ENCODE results near the gene CDH3.

Gene CDH3

DNA sequence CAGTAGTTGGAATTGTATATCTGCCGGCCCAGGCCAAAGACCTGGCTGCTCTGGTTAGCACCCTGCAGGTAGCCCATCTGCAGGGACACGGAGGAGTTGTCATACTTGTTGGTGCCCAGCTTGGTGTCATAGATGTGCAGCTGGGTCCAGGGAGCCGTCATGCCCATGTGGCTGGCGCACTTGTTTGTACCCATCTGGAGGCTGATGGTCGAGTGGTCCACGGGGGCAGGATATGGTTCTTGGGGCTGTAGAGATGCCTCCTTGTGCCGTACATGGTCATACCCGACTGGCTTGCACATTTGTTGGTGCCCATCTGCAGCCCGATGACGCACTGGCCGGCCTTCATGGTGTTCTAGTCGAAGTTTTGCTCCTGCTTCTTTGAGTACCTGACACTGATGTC is 6.0 kb downstream of the CDH3 start:
- H3K27me3 ChIP-seq (ENCODE audit: insufficient read depth, low read length): peaks cover 34% of the 10 kb centered on the region
- no peaks in the 10 kb centered on the region for H3K79me2 ChIP-seq (ENCODE audit: control insufficient read depth, insufficient read depth, low read length, unreplicated experiment)
- no peaks in the 10 kb centered on the region for H3K36me3 ChIP-seq (ENCODE audit: insufficient read depth, low read length)
- no peak overlapping the region for H3K27ac ChIP-seq (ENCODE audit: low read depth, low read length)
- no peak overlapping the region for H3K4me3 ChIP-seq (ENCODE audit: low read depth, low read length)
- H3K4me1 ChIP-seq (ENCODE audit: control insufficient read depth, insufficient read depth, low read length, unreplicated experiment): no peaks in the 10 kb centered on the region
- no peak overlapping the region for H2AFZ ChIP-seq (ENCODE audit: low read length, unreplicated experiment)

DNA sequence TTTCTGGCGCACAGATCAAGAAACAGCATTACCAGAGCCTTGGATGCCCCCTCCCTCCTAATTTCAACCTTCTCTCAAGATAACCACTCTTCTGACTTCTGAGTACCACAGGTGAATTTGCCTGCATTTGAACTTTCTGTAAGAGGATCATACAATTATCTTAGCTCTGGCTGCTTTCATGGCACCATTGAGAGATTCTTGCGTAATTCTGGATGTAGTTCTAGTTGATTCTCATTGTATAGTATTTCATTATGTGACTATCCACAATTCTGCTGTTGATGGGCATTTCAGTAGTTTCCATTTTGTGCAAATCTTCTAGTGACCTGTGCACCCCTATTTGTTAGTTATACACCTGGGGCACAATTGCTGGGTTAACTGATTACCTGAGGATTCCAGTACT is 7.5 kb downstream of the CDH3 start:
- Histone ChIP-seq H3K27ac (ENCODE audit: low read depth, low read length) (no peak overlapping the region), H3K4me3 (ENCODE audit: low read depth, low read length) (no peak overlapping the region), H3K27me3 (ENCODE audit: insufficient read depth, low read length) (peaks cover 19% of the 10 kb centered on the region), H2AFZ (ENCODE audit: low read length, unreplicated experiment) (no peak overlapping the region), H3K4me1 (ENCODE audit: control insufficient read depth, insufficient read depth, low read length, unreplicated experiment) (no peaks in the 10 kb centered on the region), H3K36me3 (ENCODE audit: insufficient read depth, low read length) (no peaks in the 10 kb centered on the region), H3K79me2 (ENCODE audit: control insufficient read depth, insufficient read depth, low read length, unreplicated experiment) (no peaks in the 10 kb centered on the region)

DNA sequence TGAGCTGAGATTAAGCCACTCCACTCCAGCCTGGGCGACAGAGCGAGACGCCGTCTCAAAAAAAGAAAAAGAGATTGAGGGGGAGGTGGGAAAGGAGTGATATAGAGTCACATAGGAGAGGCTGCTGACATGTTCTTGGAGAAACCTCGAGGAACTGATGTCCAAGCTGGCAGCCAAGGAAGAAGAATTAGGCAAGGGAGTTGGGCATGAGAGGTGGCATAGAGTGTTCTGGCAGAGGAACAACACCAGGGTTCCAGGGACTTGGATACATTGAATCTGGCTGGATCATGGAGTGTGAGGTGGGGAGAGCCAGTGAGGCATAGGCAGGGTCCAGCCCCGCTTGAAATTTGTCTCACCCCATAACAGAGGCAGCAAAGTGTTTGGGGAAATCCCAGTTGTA is 10.7 kb downstream of the CDH3 start:
- Histone ChIP-seq H3K27ac (ENCODE audit: low read depth, low read length) (no peak overlapping the region), H3K4me1 (ENCODE audit: control insufficient read depth, insufficient read depth, low read length, unreplicated experiment) (peaks cover 16% of the 10 kb centered on the region), H3K79me2 (ENCODE audit: control insufficient read depth, insufficient read depth, low read length, unreplicated experiment) (no peaks in the 10 kb centered on the region), H3K36me3 (ENCODE audit: insufficient read depth, low read length) (no peaks in the 10 kb centered on the region), H3K27me3 (ENCODE audit: insufficient read depth, low read length) (no peaks in the 10 kb centered on the region; the same call in 1 of the 2 replicates), H3K4me3 (ENCODE audit: low read depth, low read length) (no peak overlapping the region), H2AFZ (ENCODE audit: low read length, unreplicated experiment) (no peak overlapping the region)

DNA sequence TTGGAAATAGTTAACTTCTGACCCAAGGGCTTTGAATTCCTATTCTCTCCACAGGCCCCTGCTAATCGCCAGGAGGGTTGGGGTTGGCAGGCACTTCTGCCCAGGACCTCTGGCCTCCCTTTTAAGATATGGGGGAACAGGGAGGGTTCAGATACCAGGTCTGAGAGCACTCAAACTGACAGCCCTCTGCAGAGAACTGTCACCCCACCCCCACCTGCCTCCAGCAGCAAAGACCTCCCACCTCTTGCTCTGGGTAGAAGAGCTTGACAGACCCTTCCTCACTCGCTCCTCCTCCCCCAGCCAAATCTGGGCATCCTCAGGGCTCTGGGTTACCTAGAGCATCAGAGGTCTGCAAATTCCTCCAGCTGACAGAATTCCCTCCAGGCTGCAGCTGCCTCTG is 11.6 kb downstream of the CDH3 start:
- H3K4me3 ChIP-seq (ENCODE audit: low read depth, low read length): no peak overlapping the region
- no peaks in the 10 kb centered on the region; the same call in 1 of the 2 replicates for H3K27me3 ChIP-seq (ENCODE audit: insufficient read depth, low read length)
- peaks cover 16% of the 10 kb centered on the region for H3K4me1 ChIP-seq (ENCODE audit: control insufficient read depth, insufficient read depth, low read length, unreplicated experiment)
- H2AFZ ChIP-seq (ENCODE audit: low read length, unreplicated experiment): no peak overlapping the region
- H3K79me2 ChIP-seq (ENCODE audit: control insufficient read depth, insufficient read depth, low read length, unreplicated experiment): no peaks in the 10 kb centered on the region
- no peak overlapping the region for H3K27ac ChIP-seq (ENCODE audit: low read depth, low read length)
- no peaks in the 10 kb centered on the region for H3K36me3 ChIP-seq (ENCODE audit: insufficient read depth, low read length)

DNA sequence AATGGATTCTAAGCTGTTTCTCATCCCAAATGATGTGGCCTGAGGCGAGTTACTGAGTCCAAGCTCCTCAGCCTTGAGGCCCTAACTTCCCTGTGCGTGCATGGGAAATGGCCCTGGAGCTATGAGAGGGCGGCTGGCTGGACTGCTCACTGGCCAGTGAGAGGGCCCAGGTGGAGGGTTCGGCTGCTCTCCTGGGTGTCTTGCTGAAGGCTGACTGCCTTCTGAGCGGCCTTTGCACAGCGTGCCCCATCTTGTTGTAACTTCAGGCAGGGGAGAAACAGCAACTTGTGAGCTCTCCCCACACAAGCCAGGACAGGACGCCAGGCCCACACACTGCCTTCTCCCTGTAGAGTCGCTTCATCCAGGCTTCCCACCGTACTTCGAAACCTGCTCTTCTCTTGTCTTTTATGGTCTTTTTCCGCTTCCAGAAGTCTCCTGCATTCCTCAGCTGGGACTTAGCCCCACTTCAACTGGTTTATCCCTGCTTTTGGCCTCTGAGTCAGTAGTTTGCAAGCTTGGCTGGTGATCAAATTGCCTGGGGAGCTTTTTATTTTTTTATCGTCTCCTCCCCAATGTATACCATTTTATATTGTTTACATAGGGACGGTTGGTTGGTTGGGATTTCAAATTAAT is 13.3 kb downstream of the CDH3 start:
- no peak overlapping the region for H3K4me3 ChIP-seq (ENCODE audit: low read depth, low read length)
- H3K27me3 ChIP-seq (ENCODE audit: insufficient read depth, low read length): no peaks in the 10 kb centered on the region
- H2AFZ ChIP-seq (ENCODE audit: low read length, unreplicated experiment): peak overlapping the region; percentile 2
- H3K4me1 ChIP-seq (ENCODE audit: control insufficient read depth, insufficient read depth, low read length, unreplicated experiment): peaks cover 16% of the 10 kb centered on the region
- H3K27ac ChIP-seq (ENCODE audit: low read depth, low read length): no peak overlapping the region
- no peaks in the 10 kb centered on the region for H3K79me2 ChIP-seq (ENCODE audit: control insufficient read depth, insufficient read depth, low read length, unreplicated experiment)
- no peaks in the 10 kb centered on the region for H3K36me3 ChIP-seq (ENCODE audit: insufficient read depth, low read length)

DNA sequence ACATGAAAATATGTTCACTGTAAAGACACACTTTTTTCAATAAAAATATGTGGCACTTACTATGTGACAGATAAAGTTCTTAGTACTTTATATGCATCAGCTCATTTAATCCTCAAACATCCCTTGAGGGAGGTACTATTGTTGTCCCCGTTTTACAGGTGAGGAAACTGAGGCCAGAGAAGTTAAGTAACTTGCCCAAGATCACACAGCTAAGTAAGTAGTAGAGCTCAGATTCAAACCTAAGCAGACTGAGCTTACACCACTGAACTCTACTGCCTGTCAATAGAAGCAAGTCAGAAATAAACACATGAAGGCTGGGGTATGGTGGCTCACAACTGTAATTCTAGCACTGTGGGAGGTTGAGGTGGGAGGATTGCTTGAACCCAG is 13.9 kb downstream of the CDH3 start:
- Histone ChIP-seq H3K79me2 (ENCODE audit: control insufficient read depth, insufficient read depth, low read length, unreplicated experiment) (no peaks in the 10 kb centered on the region), H3K36me3 (ENCODE audit: insufficient read depth, low read length) (no peaks in the 10 kb centered on the region), H3K27ac (ENCODE audit: low read depth, low read length) (no peak overlapping the region), H3K4me3 (ENCODE audit: low read depth, low read length) (no peak overlapping the region), H2AFZ (ENCODE audit: low read length, unreplicated experiment) (no peak overlapping the region), H3K4me1 (ENCODE audit: control insufficient read depth, insufficient read depth, low read length, unreplicated experiment) (peaks cover 18% of the 10 kb centered on the region), H3K27me3 (ENCODE audit: insufficient read depth, low read length) (no peaks in the 10 kb centered on the region)

DNA sequence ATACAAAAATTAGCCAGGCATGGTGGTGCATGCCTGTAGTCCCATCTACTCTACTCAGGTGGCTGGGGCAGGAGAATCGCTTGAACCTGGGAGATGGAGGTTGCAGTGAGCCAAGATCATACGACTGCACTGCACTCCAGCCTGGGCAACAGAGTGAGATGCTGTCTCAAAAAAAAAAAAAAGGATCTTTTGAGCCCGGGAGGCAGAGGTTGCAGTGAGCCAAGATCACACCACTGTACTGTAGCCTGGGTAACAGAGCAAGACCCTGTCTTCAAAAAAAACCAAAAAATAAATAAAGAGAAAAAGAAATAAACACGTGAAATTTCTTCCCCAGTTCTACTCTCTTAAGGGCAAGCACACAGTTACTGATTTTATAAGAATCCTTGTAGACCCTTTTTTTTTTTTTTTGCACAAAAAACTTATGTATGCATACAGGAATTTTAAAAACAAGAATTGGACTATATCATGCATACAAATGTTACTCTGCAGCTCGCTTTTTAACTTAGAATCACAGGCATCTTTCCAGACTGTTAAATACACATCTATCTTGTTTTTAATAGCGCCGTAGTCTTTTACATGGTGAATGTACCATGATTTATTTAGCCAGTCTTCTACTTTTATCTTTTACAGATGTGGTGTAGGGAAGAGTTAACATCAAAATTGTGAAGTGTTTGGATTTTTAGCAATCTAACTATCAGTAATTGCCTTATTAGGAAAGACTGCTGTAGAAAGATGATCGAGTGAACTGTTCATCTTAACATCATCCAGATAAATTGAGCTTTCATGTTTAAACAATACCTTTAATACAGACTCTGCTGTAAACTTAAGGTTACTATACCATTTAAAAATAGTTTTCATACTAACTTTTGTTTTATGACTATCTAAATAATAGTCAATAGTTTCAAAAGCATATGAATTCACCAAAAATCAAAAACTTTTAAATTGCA is 14.6 kb downstream of the CDH3 start:
- Histone ChIP-seq H3K4me1 (ENCODE audit: control insufficient read depth, insufficient read depth, low read length, unreplicated experiment) (peaks cover 23% of the 10 kb centered on the region), H3K27ac (ENCODE audit: low read depth, low read length) (no peak overlapping the region; the same call in 1 of the 2 replicates), H3K27me3 (ENCODE audit: insufficient read depth, low read length) (no peaks in the 10 kb centered on the region), H3K79me2 (ENCODE audit: control insufficient read depth, insufficient read depth, low read length, unreplicated experiment) (no peaks in the 10 kb centered on the region), H3K36me3 (ENCODE audit: insufficient read depth, low read length) (no peaks in the 10 kb centered on the region), H3K4me3 (ENCODE audit: low read depth, low read length) (0 out of 2 replicates have a peak overlapping the region, but pooled peaks have one; percentile 11), H2AFZ (ENCODE audit: low read length, unreplicated experiment) (no peak overlapping the region)

DNA sequence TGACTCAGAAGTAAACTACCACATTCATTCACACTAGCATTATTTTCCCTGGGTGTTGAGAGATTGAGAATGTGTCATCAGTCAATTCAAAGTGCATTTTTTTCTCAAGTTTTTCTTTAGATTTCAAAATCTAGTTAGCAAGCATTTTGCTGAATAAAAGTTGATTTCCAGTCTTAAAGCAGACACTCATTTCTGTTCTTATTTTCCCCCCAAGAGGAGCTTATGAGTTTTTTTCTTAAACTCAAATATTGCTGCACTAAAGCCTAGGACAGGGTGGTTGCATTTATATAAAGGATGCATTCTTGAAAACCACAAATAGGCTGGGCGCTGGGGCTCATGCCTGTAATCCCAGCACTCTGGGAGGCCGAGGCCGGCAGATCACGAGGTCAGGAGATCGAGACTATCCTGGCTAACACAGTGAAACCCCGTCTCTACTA is 15.3 kb downstream of the CDH3 start:
- Histone ChIP-seq H3K36me3 (ENCODE audit: insufficient read depth, low read length) (no peaks in the 10 kb centered on the region), H2AFZ (ENCODE audit: low read length, unreplicated experiment) (no peak overlapping the region), H3K27me3 (ENCODE audit: insufficient read depth, low read length) (no peaks in the 10 kb centered on the region), H3K4me3 (ENCODE audit: low read depth, low read length) (no peak overlapping the region), H3K27ac (ENCODE audit: low read depth, low read length) (no peak overlapping the region), H3K4me1 (ENCODE audit: control insufficient read depth, insufficient read depth, low read length, unreplicated experiment) (peaks cover 23% of the 10 kb centered on the region), H3K79me2 (ENCODE audit: control insufficient read depth, insufficient read depth, low read length, unreplicated experiment) (no peaks in the 10 kb centered on the region)

DNA sequence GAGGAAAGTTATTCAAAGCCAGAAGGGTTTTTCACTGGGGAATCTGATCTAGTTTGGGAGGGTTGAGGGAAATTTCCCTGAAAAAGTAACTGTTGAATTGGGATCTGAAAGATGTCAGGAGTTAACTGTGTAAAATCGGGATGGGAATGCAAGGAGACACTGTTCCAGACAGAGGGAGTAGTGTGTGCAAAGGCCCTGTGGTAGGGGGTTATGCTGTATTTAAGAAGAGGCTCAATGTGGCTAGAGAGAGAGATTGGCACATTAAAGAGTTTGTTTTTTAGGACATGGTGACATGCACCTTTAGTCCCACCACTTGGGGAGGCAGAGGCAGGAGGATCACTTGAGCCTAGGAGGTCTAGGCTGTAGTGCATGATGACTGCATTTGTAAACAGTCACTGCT is 16.9 kb downstream of the CDH3 start:
- Histone ChIP-seq H3K36me3 (ENCODE audit: insufficient read depth, low read length) (no peaks in the 10 kb centered on the region), H3K27ac (ENCODE audit: low read depth, low read length) (no peak overlapping the region), H3K79me2 (ENCODE audit: control insufficient read depth, insufficient read depth, low read length, unreplicated experiment) (no peaks in the 10 kb centered on the region), H3K4me1 (ENCODE audit: control insufficient read depth, insufficient read depth, low read length, unreplicated experiment) (peaks cover 26% of the 10 kb centered on the region), H3K27me3 (ENCODE audit: insufficient read depth, low read length) (no peaks in the 10 kb centered on the region), H2AFZ (ENCODE audit: low read length, unreplicated experiment) (no peak overlapping the region), H3K4me3 (ENCODE audit: low read depth, low read length) (no peak overlapping the region)

DNA sequence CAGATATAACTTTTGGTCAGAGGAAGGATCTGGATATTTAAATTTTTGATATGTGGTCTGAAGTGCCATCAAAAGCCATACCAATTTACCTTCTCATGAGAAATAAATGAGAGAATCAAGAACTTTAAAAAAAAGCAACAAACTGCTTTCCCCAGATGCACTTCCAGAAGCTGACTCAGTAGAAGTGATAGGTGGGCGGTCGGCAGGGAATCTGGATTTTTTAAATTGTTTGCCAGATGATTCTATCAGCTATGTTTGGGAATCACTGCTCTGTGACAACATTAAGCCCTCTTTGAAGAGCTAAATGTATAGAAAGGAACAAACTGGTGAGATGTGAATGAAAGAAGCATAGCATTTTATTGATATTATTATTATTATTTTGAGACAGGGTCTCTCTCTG is 19.2 kb downstream of the CDH3 start:
- H3K36me3 ChIP-seq (ENCODE audit: insufficient read depth, low read length): no peaks in the 10 kb centered on the region
- no peaks in the 10 kb centered on the region for H3K79me2 ChIP-seq (ENCODE audit: control insufficient read depth, insufficient read depth, low read length, unreplicated experiment)
- no peaks in the 10 kb centered on the region for H3K27me3 ChIP-seq (ENCODE audit: insufficient read depth, low read length)

DNA sequence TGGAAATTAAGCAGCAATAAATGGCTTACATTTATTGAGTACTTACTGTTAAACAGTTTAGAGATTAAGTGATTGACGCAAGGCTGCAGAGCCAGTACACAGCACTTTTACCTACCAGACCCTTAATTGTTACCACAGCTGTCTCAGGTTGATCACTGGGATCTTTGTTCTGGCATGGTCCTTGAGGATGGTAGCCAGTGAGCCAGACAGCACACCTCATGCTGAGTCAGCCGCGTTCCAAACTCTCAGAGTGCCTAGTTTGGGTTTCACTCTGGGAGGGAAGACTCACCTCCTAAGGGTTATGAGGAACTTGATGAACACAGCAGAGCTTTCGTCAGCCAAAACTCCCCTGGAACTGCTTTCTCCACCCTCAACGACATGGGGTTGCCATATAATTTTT is 20.4 kb downstream of the CDH3 start:
- no peaks in the 10 kb centered on the region for H3K36me3 ChIP-seq (ENCODE audit: insufficient read depth, low read length)
- H2AFZ ChIP-seq (ENCODE audit: low read length, unreplicated experiment): no peak overlapping the region
- H3K79me2 ChIP-seq (ENCODE audit: control insufficient read depth, insufficient read depth, low read length, unreplicated experiment): no peaks in the 10 kb centered on the region
- no peak overlapping the region for H3K4me3 ChIP-seq (ENCODE audit: low read depth, low read length)
- no peaks in the 10 kb centered on the region for H3K27me3 ChIP-seq (ENCODE audit: insufficient read depth, low read length)
- peaks cover 12% of the 10 kb centered on the region for H3K4me1 ChIP-seq (ENCODE audit: control insufficient read depth, insufficient read depth, low read length, unreplicated experiment)
- no peak overlapping the region for H3K27ac ChIP-seq (ENCODE audit: low read depth, low read length)

More for the DNA sequence above, 19.2 kb downstream of the CDH3 start:
- peaks cover 21% of the 10 kb centered on the region for H3K4me1 ChIP-seq (ENCODE audit: control insufficient read depth, insufficient read depth, low read length, unreplicated experiment)
- H3K4me3 ChIP-seq (ENCODE audit: low read depth, low read length): no peak overlapping the region
- no peak overlapping the region for H2AFZ ChIP-seq (ENCODE audit: low read length, unreplicated experiment)
- no peak overlapping the region for H3K27ac ChIP-seq (ENCODE audit: low read depth, low read length)

Data from ACC112 (cell line).